Measurements from ENCODE around the gene TNS3.

DNA sequence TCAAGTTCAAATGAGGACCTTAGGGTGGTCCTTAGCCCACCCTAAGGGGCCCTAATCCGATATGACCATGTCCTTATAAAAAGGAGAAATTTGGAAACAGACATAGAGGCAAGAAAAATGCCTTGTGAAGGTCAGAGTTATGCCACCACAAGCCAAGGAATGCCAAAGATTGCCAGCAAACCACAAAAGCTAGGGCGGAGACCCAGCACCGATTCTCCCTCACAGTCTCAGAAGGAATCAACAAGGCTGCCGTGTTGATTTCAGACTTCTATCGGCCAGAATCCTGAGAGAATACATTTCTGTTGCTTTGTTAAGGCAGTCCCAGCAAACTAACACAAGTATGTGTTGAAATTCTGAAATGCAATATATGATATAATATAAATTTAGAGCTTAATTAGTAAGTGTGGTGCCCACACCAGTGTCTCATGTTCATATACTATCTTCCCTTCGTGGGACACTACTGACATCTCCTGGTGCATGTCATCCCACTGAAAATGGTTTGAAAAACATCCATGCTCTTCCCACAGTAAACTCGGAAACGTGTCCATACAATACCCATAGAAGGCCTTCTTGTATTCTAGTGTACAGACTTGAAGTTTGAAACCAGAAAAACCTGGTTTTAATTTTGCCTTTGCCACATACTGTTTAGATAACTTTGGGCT, 349.0 kb downstream of the TNS3 start:
- TF ChIP-seq POLR2AphosphoS5 (IDR thresholded peaks at IDR 0.05; ENCODE audit: low read depth) (no peak), CTCF (IDR thresholded peaks at IDR 0.05; ENCODE audit: insufficient read depth, low read length) (no peak), SPI1 (IDR thresholded peaks at IDR 0.05; ENCODE audit: borderline replicate concordance, low read depth) (no peak), GABPA (IDR thresholded peaks at IDR 0.05; ENCODE audit: low read depth) (no peak)
- TF ChIP-seq, protein P1, sequence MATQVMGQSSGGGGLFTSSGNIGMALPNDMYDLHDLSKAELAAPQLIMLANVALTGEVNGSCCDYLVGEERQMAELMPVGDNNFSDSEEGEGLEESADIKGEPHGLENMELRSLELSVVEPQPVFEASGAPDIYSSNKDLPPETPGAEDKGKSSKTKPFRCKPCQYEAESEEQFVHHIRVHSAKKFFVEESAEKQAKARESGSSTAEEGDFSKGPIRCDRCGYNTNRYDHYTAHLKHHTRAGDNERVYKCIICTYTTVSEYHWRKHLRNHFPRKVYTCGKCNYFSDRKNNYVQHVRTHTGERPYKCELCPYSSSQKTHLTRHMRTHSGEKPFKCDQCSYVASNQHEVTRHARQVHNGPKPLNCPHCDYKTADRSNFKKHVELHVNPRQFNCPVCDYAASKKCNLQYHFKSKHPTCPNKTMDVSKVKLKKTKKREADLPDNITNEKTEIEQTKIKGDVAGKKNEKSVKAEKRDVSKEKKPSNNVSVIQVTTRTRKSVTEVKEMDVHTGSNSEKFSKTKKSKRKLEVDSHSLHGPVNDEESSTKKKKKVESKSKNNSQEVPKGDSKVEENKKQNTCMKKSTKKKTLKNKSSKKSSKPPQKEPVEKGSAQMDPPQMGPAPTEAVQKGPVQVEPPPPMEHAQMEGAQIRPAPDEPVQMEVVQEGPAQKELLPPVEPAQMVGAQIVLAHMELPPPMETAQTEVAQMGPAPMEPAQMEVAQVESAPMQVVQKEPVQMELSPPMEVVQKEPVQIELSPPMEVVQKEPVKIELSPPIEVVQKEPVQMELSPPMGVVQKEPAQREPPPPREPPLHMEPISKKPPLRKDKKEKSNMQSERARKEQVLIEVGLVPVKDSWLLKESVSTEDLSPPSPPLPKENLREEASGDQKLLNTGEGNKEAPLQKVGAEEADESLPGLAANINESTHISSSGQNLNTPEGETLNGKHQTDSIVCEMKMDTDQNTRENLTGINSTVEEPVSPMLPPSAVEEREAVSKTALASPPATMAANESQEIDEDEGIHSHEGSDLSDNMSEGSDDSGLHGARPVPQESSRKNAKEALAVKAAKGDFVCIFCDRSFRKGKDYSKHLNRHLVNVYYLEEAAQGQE (IDR thresholded peaks at IDR 0.05; ENCODE audit: insufficient replicate concordance, low read depth): no peak

Measured in HL-60 (cell line).